ENCODE data around the gene RXFP3. TPM values are rescaled to one million over a fixed set of nuclear protein-coding genes. Genes with fewer than 3 reads are reported as not detected.

The RXFP3 gene
- total and polyA plus RNA-seq, 2 of the 8 experiments (the other 6 are each of a cell fraction or from before 2014, with no cell fraction given) = 0.15 TPM; not detected in 1

DNA sequence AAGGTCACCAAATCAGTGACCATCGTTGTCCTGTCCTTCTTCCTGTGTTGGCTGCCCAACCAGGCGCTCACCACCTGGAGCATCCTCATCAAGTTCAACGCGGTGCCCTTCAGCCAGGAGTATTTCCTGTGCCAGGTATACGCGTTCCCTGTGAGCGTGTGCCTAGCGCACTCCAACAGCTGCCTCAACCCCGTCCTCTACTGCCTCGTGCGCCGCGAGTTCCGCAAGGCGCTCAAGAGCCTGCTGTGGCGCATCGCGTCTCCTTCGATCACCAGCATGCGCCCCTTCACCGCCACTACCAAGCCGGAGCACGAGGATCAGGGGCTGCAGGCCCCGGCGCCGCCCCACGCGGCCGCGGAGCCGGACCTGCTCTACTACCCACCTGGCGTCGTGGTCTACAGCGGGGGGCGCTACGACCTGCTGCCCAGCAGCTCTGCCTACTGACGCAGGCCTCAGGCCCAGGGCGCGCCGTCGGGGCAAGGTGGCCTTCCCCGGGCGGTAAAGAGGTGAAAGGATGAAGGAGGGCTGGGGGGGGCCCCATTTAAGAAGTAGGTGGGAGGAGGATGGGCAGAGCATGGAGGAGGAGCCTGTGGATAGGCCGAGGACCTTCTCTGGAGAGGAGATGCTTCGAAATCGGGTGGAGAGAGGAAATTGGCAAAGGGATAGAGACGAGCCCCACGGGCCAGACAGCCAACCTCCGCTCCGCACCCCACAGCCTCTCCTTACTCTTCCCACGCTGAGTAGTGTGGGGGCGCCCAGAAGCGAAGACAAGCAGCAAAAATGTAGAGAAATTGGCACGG lies 1.7 kb downstream of the RXFP3 start:
- H3K79me1 ChIP-seq (ENCODE audit: low read depth, low read length) = no peaks in the 10 kb centered on the region
- 94% methylated on average over 52 of the region's 54 CpGs; no CpG with 5 or more reads in 1 of the 2 experiments for WGBS, 2 experiments (ENCODE audit: extremely low coverage in 1 of 2, insufficient coverage in 1 of 2, insufficient read length in 1 of 2, insufficient replicate concordance in 2 of 2, low coverage in 1 of 2, low lambda C conversion rate in 2 of 2, missing lambda C conversion rate in 1 of 2)
- H2BK20ac ChIP-seq (ENCODE audit: low read length) = no peak overlapping the region
- H3K14ac ChIP-seq (ENCODE audit: insufficient read length) = no peak overlapping the region
- no peak overlapping the region for H3K9ac ChIP-seq (replicated peaks in 1 of 4; ENCODE audit: extremely low read depth in 1 of 4, low read depth in 3 of 4, low read length in 3 of 4)
- no peak overlapping the region for H4K91ac ChIP-seq (replicated peaks; ENCODE audit: insufficient read length, low read length)
- H3K27me3 ChIP-seq (replicated peaks in 1 of 4; ENCODE audit: control insufficient read depth in 3 of 4, extremely low read depth in 1 of 4, insufficient read depth in 3 of 4, low read length in 3 of 4) = peaks cover 0 to 17% (median 13%) of the 10 kb centered on the region in 4 experiments; a peak in 5 of 7 replicates
- FAIRE-seq = no peak
- H2AFZ ChIP-seq (ENCODE audit: low read length) = no peak overlapping the region
- no peak overlapping the region for H2AK5ac ChIP-seq (ENCODE audit: low read depth, low read length)
- H4K8ac ChIP-seq (ENCODE audit: extremely low read depth, insufficient read depth, low read length) = no peak overlapping the region; the same call in 1 of the 2 replicates
- H2BK12ac ChIP-seq (ENCODE audit: low read depth, low read length) = no peak overlapping the region
- H2BK120ac ChIP-seq (replicated peaks; ENCODE audit: low read depth, low read length) = no peak overlapping the region
- ChIA-PET POLR2A (ENCODE audit: partially characterized antibody) (no interaction called here), CTCF (ENCODE audit: partially characterized antibody) (interaction anchor here (0.8 to 4.6 kb wide), 5 partner anchors 31 to 349 kb away, joined by 3 to 44 read pairs (median 4); no protein-coding TSS in a partner anchor)
- peaks cover 7% of the 10 kb centered on the region for H3K23me2 ChIP-seq (ENCODE audit: low read depth, low read length)
- no peak overlapping the region for H3K4ac ChIP-seq (replicated peaks; ENCODE audit: insufficient read length, low read depth, low read length)
- H3K23ac ChIP-seq (ENCODE audit: insufficient read length) = no peak overlapping the region
- H4K5ac ChIP-seq (ENCODE audit: insufficient read length, low read depth, low read length) = no peak overlapping the region
- TF ChIP-seq RBBP5 (IDR thresholded peaks at IDR 0.05; ENCODE audit: borderline replicate concordance, low read depth, low read length) = no peak
- TF ChIP-seq PHF8 (conservative IDR thresholded peaks at IDR 0.05; ENCODE audit: low read depth, low read length) = no peak
- TF ChIP-seq TBP (IDR thresholded peaks at IDR 0.05; ENCODE audit: low read depth, low read length) = no peak
- TF ChIP-seq, protein P1, sequence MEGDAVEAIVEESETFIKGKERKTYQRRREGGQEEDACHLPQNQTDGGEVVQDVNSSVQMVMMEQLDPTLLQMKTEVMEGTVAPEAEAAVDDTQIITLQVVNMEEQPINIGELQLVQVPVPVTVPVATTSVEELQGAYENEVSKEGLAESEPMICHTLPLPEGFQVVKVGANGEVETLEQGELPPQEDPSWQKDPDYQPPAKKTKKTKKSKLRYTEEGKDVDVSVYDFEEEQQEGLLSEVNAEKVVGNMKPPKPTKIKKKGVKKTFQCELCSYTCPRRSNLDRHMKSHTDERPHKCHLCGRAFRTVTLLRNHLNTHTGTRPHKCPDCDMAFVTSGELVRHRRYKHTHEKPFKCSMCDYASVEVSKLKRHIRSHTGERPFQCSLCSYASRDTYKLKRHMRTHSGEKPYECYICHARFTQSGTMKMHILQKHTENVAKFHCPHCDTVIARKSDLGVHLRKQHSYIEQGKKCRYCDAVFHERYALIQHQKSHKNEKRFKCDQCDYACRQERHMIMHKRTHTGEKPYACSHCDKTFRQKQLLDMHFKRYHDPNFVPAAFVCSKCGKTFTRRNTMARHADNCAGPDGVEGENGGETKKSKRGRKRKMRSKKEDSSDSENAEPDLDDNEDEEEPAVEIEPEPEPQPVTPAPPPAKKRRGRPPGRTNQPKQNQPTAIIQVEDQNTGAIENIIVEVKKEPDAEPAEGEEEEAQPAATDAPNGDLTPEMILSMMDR (IDR thresholded peaks at IDR 0.05; ENCODE audit: control extremely low read depth in 1 of 3, insufficient read depth in 1 of 3, low read depth in 1 of 3, low read length in 3 of 3) = peak; percentile 10 to 14 (median 12); a peak in 3 of 4 replicates
- TF ChIP-seq SP4 (IDR thresholded peaks at IDR 0.05; ENCODE audit: low read length) = no peak
- TF ChIP-seq RAD21 (IDR thresholded peaks at IDR 0.05 in 1 of 2, conservative IDR thresholded peaks at IDR 0.05 in 1 of 2; ENCODE audit: low read depth in 2 of 2, low read length in 2 of 2) = peak; percentile 11 to 41; a peak in 2 of 4 replicates
- no peaks in the 10 kb centered on the region for H3K9me3 ChIP-seq (ENCODE audit: insufficient read depth in 2 of 2, low read depth in 1 of 2, low read length in 1 of 2)
- H3K79me2 ChIP-seq (ENCODE audit: control insufficient read depth in 1 of 2, insufficient read depth in 2 of 2, low read length in 2 of 2) = no peaks in the 10 kb centered on the region
- no peak overlapping the region for H3K4me3 ChIP-seq (ENCODE audit: extremely low read depth in 1 of 4, insufficient read depth in 2 of 4, low read depth in 3 of 4, low read length in 4 of 4)
- no peak overlapping the region for H3K56ac ChIP-seq (replicated peaks; ENCODE audit: insufficient read length, low read depth, low read length)
- H3K36me3 ChIP-seq (ENCODE audit: control insufficient read depth in 2 of 4, insufficient read depth in 4 of 4, low read length in 3 of 4) = no peaks in the 10 kb centered on the region
- H3K27ac ChIP-seq (ENCODE audit: low read depth, low read length) = no peak overlapping the region
- H2BK5ac ChIP-seq (ENCODE audit: low read depth, low read length) = no peak overlapping the region
- H2BK15ac ChIP-seq (ENCODE audit: low read length) = no peak overlapping the region
- DNase-seq (ENCODE audit: low read depth in 1 of 2, low spot score in 2 of 2) = no peak
- H3K4me1 ChIP-seq (replicated peaks in 1 of 4; ENCODE audit: control insufficient read depth in 3 of 4, insufficient read depth in 4 of 4, low read length in 3 of 4) = peaks cover 0 to 4% (median 3%) of the 10 kb centered on the region in 4 experiments; a peak in 3 of 7 replicates
- H3K18ac ChIP-seq (ENCODE audit: extremely low read depth, low read length) = no peak overlapping the region
- H3K4me2 ChIP-seq (ENCODE audit: insufficient read depth in 1 of 2, low read depth in 2 of 2, low read length in 2 of 2) = no peak overlapping the region
- H4K20me1 ChIP-seq (replicated peaks in 1 of 2; ENCODE audit: control insufficient read depth in 1 of 2, insufficient read depth in 2 of 2, low read length in 2 of 2) = no peaks in the 10 kb centered on the region
